Tibial artery (tissue), 4 donors: ENCODE data around the gene OPCML.

Source experiments
- DNase-seq, 2 donors: peaks; one replicate each; pipeline ENCODE4 v3.0.0-alpha.2; 2019
- H3K27ac ChIP-seq, 2 donors: fragments of 200-600 bp; sonication (generic) in 1 of 2; 1 replicate in 1 of 2; 2 replicates in 1 of 2; pipeline ENCODE4 v1.5.1; 2018 to 2019; ENCODE audit warnings: mild to moderate bottlenecking in 1 of 2
- H3K27me3 ChIP-seq, 2 donors: fragments of 200-600 bp; sonication (generic) in 1 of 2; one replicate each; pipeline versions ENCODE4 v1.5.1 to v1.6.0; 2016 to 2019
- H3K36me3 ChIP-seq, 3 donors: fragments of 200-600 bp; sonication (generic) in 2 of 3; one replicate each; pipeline ENCODE4 v1.5.1; 2016 to 2019; ENCODE audit warnings: mild to moderate bottlenecking in 2 of 3
- H3K4me1 ChIP-seq, 4 donors: fragments of 200-600 bp; sonication (generic) in 2 of 4; 1 replicate in 3 of 4; 2 replicates in 1 of 4; pipeline ENCODE4 v1.5.1; 2016 to 2019
- H3K4me3 ChIP-seq, 2 donors: fragments of 200-600 bp; sonication (generic) in 1 of 2; 1 replicate in 1 of 2; 2 replicates in 1 of 2; pipeline ENCODE4 v1.5.1; 2018 to 2019; ENCODE audit warnings: mild to moderate bottlenecking in 2 of 2
- H3K9me3 ChIP-seq, 3 donors: fragments of 200-600 bp; sonication (generic) in 1 of 3; one replicate each; pipeline ENCODE4 v1.5.1; 2016 to 2019
- CTCF ChIP-seq, 2 experiments: fragments of 200-600 bp in 1 of 2; fragments of 450-650 bp in 1 of 2; IDR thresholded peaks; one replicate each; pipeline ENCODE4 v1.5.1; 2017 to 2019; ENCODE audit warnings: antibody characterized with exemption in 2 of 2, mild to moderate bottlenecking in 1 of 2, moderate library complexity in 1 of 2
- intact Hi-C: fragments of 100-400 bp; cut with DNase I; formaldehyde crosslinking; loops from one replicate; pipeline ENCODE4 v1.15.0; 2023; ENCODE audit warnings: low total_unique reads

OPCML gene

GRCh38 chr11:133137270-133137669 is 395.0 kb downstream of the OPCML start:
- no peak for DNase-seq
- H3K27ac ChIP-seq, result no peak overlapping the region
- no peaks in the 10 kb centered on the region for H3K4me1 ChIP-seq
- no peak for TF ChIP-seq CTCF (IDR thresholded peaks at IDR 0.05)
- H3K9me3 ChIP-seq, result no peaks in the 10 kb centered on the region
- H3K4me3 ChIP-seq, result no peak overlapping the region
- H3K36me3 ChIP-seq, result no peaks in the 10 kb centered on the region
- H3K27me3 ChIP-seq, result peaks cover 0 to 13% of the 10 kb centered on the region in 2 donors
- intact Hi-C loops, result loop anchor here (10.0 kb wide), 1 partner anchor 698 kb away; no protein-coding TSS in a partner anchor

- intact Hi-C loops, result loop anchor here (10.0 kb wide), 1 partner anchor 698 kb away; no protein-coding TSS in a partner anchor
Observed at GRCh38 chr11:133136376-133136775, 395.9 kb downstream of the OPCML start.

GRCh38 chr11:133134314-133135173 is 397.8 kb downstream of the OPCML start:
- Histone ChIP-seq H3K27ac (no peak overlapping the region), H3K4me1 (no peaks in the 10 kb centered on the region), H3K27me3 (peaks cover 0 to 13% of the 10 kb centered on the region in 2 donors), H3K36me3 (no peaks in the 10 kb centered on the region), H3K4me3 (no peak overlapping the region), H3K9me3 (no peaks in the 10 kb centered on the region)
- TF ChIP-seq CTCF (IDR thresholded peaks at IDR 0.05), result peak; percentile 40 to 49
- no peak for DNase-seq
- intact Hi-C loops, result loop anchor here (10.0 kb wide), 1 partner anchor 700 kb away; no protein-coding TSS in a partner anchor

More at GRCh38 chr11:133136376-133136775, 395.9 kb downstream of the OPCML start:
- no peak for DNase-seq
- Histone ChIP-seq H3K4me1 (no peaks in the 10 kb centered on the region), H3K27me3 (peaks cover 0 to 13% of the 10 kb centered on the region in 2 donors), H3K27ac (no peak overlapping the region), H3K9me3 (no peaks in the 10 kb centered on the region), H3K36me3 (no peaks in the 10 kb centered on the region), H3K4me3 (no peak overlapping the region)
- TF ChIP-seq CTCF (IDR thresholded peaks at IDR 0.05), result no peak

- H3K27ac ChIP-seq, result no peak overlapping the region
- H3K4me1 ChIP-seq, result no peaks in the 10 kb centered on the region
- H3K36me3 ChIP-seq, result no peaks in the 10 kb centered on the region
- H3K4me3 ChIP-seq, result no peak overlapping the region
- no peak for DNase-seq
- no peaks in the 10 kb centered on the region for H3K9me3 ChIP-seq
- TF ChIP-seq CTCF (IDR thresholded peaks at IDR 0.05), result no peak
- peaks cover 0 to 13% of the 10 kb centered on the region in 2 donors for H3K27me3 ChIP-seq
- intact Hi-C loops, result loop anchor here (10.0 kb wide), 1 partner anchor 701 kb away; no protein-coding TSS in a partner anchor
Observed at GRCh38 chr11:133133606-133134005, 398.7 kb downstream of the OPCML start.

GRCh38 chr11:133133050-133133449 is 399.3 kb downstream of the OPCML start:
- Histone ChIP-seq H3K27ac (no peak overlapping the region), H3K9me3 (no peaks in the 10 kb centered on the region), H3K4me3 (no peak overlapping the region), H3K4me1 (no peaks in the 10 kb centered on the region), H3K27me3 (peaks cover 0 to 10% of the 10 kb centered on the region in 2 donors), H3K36me3 (no peaks in the 10 kb centered on the region)
- no peak for DNase-seq
- intact Hi-C loops, result loop anchor here (10.0 kb wide), 1 partner anchor 702 kb away; no protein-coding TSS in a partner anchor
- no peak for TF ChIP-seq CTCF (IDR thresholded peaks at IDR 0.05)
